ENCODE results near the gene MBD2.
"Not testable (repeated sequence)": the region's sequence is repeated elsewhere in the genome, so short reads cannot be mapped to it uniquely, and the experiment has no call there.

MBD2 gene

DNA sequence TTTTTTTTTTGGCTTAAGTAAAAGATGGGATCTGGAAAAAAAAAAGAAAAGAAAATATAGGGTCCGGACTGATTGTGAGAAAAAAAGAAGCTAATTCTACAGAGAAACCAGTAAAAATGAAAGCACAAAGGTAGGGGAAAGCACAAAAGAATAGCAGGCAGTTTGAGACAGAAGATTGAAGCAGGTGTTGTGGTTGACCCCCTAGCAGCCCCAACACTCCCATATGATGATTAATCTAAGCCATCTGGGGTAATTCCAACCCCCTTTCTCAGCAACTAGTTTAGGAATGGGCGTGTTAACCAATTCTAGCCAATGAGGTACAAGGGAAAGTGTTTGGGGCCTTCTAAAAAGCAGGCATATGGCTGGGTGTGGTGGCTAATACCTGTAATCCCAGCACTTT is 77.0 kb downstream of the MBD2 start:
- no peak for DNase-seq

DNA sequence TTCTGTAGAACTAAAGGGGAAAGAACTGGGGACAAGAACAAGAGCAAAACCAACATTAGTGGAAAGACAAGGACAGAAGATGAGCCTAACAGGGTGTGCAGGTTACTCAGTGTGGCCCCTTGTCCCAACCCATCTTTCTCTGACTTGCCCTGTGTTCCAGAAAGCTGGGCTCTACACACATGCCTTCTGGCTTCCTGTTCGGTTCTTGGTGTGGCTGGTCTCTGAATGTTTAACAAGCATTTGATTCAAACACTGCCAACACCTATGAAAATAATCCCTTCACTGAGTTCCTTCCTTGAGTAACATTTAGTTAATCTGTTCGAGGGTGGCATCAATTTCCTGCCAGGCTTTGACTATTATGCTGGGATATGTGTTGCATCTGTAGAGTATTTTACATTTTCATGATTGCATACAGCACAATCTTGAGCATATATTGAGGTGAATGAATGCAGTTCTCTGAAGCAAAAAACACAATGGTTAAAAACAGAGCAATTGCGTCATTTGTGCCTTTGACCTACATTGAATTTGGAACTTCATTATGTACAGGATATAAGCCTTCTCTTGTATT is 83.3 kb downstream of the MBD2 start:
- DNase-seq = no peak

GRCh38 chr18:54140641-54141040 is 83.8 kb downstream of the MBD2 start:
- DNase-seq = no peak

- no peak for DNase-seq
Observed at GRCh38 chr18:54135216-54135615, 89.3 kb downstream of the MBD2 start.

GRCh38 chr18:54134053-54134452 is 90.4 kb downstream of the MBD2 start:
- no peak for DNase-seq

- no peak for DNase-seq
Observed at GRCh38 chr18:54130631-54131030, 93.8 kb downstream of the MBD2 start.

DNA sequence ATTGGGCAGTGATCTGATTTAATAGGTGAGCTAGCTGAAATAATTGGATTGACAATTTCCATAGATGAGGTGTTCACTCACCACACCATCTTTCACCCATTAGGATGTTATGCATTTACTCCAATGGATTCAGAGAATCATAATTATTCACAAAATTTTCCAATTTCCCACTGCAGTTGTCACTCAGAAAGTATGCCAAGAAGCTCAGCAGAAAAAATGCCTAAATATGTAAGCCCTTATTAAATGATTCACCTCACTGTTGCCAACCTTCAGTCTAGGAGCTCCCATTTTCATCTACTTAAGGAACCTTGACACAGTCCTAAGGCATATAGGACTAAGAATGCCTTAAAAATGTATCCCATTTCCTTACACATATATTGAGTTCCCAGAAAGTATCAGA is 94.3 kb downstream of the MBD2 start:
- no peak for DNase-seq

- peak; percentile 7 for DNase-seq
Observed at GRCh38 chr18:54129448-54130067, 94.9 kb downstream of the MBD2 start.

DNA sequence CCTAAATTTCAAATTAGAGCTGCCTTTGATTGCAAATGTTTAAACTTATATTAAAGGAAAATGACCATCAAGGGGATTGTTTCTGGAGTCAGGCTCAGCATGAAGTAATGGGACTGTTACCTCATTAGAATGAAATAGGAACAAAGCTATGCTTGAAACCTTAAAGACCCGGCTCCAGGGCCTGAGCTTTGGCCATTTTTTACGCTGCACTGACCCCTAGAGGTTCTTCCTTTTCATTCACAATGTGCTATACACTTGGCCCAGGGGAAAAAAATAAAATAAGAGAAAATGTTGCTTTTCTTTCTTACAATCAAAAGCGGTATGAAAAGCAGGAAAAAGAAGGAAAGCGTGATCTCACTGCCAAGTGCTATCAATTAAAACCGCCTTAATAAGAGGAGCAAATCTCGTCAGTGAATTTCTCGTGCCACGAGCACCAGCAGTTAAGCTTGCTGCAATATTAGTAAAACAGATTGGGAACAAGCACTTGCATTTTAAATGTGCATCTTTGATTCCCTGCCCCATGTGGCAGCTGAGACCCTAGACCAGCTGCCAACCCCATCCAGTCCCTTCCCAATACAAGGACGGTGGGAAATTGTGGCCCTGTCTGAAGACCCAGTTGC is 96.6 kb downstream of the MBD2 start:
- DNase-seq = no peak

DNA sequence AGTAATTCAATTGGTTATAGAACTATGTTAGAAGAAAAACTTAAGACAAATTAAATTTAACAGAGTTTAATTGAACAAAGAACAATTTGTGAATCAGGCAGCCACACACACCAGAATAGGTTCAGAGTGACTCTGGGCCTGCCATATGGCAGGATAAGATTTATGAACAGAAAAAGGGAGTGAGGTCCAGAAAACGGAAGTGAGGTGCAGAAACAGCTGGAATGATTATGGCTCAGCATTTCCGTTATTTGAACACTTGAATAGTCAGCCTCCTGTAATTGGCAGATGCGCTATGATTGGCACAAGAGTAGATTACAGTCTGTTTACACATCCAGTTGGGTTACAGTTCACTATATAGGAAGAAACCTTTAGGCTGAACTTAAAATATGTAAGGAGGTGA is 99.0 kb downstream of the MBD2 start:
- DNase-seq = no peak

GRCh38 chr18:54123720-54124440 is 100.6 kb downstream of the MBD2 start:
- not testable (repeated sequence) for DNase-seq

GRCh38 chr18:54119524-54120019 is 104.9 kb downstream of the MBD2 start:
- DNase-seq = peak; percentile 51

- no peak for DNase-seq
Observed at GRCh38 chr18:54117853-54118773, 106.4 kb downstream of the MBD2 start.

DNA sequence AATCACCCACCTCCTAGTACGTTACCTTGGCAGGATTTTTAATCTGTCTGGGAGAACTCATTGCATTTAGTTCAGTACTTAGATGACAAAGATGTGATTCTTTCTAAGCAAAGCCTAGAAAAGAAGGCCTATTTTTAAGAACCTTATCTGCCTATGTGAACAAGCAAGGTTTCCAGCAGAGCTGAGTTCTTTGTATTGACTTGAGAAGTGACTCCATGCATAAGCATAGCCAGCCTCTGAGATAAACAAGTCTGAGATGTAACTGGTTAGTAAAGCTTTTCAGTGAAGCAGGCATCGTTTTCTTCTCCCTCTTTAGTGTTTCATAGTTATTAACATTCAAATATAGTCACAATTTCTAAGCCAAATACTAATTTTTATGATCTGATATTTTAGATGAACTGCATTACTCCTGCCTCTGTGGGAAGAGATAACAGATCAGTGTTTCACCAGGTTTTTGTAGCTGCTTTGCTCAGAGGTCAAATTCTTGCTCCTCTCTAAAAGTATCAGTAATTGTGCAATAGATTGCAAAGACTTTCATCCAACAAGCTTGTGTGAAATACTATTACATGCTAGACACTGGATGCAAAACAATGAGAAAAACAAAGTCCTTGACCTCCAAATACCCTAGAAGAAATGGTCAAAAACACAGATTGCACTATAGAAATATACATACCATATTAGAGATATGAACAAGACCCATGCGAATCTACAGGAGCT is 107.8 kb downstream of the MBD2 start:
- no peak for DNase-seq

- no peak for DNase-seq
Observed at GRCh38 chr18:54112356-54112755, 112.1 kb downstream of the MBD2 start.

DNA sequence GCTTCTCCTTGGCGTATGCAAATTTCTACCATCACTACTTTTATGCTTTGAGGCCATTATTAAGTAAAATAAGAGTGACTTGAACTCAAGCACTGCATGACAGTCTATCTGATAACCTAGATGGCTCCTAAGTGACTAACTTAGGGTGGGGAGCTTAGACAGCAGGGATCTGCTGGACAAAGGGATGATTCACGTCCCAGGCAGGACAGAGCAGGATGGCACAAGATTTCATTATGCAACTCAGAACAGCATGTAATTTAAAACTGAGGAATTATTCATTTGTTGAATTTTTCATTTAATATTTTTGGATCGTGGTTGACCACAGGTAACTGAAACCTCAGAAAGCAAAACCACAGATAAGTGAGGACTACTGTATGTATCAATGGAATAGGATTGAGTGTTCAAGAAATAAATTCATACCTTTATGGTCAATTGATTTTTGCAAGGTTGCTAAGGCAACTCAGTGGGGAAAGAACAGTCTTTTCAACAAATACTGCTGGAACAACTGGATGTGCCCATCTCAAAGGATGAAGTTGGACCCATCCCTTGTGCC is 115.3 kb downstream of the MBD2 start:
- DNase-seq = no peak

GRCh38 chr18:54102123-54102522 is 122.3 kb downstream of the MBD2 start:
- DNase-seq = no peak
